T-helper 1 cell (primary cell): ENCODE data around the gene PPP1R15A.
A peak's percentile ranks its signal among the peaks of the same experiment; 100 is the strongest.
"Not testable (repeated sequence)": the region's sequence is repeated elsewhere in the genome, so short reads cannot be mapped to it uniquely, and the experiment has no call there.

Experiments
- DNase-seq, 5 donors: peaks; one replicate each; pipeline ENCODE4 v3.0.0-alpha.2; 2012 to 2020

Gene PPP1R15A

DNA sequence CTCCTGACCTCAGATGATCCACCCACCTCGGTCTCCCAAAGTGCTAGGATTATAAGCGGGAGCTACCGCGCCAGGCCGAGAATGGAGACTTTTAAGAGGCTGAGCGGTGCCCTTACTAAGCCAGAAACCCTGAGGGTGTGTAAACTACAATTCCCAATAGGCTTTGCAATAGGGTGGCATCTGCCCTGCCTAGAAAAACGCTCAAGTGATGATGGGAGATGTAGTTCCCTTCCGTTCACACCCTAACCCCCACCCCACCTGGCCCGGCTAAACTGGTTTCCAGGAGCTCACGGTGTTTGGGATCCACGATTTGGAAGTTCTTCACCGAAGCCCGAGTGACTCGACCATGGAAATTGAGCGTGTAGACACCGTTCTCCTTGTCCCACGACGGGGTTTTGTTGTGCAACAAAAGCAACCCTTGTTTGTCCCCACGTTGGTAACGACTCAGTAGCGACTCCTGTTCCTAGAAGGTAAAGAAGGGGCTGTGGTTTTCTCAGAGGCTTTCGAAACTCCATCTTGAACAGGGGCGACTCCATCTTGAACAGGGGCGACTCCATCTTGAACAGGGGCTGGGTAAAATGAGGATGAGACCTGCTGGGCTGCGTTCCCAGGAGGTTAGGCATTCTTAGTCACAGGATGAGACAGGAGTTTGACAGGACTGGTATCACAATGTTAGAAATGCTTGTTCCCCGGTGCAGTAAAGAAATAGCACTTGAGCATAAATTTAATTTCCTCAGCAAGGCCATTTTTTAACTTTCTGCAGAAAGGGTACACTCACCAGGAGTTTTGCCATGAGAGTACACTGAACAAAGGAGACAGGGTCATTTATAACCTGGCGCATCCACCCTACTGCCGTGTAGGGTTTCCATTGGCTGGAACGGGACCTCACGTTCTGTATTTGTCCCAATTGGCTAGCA lies 9.8 kb downstream of the PPP1R15A start:
- DNase-seq, result peak in 1 of 5 donors; percentile 29

DNA sequence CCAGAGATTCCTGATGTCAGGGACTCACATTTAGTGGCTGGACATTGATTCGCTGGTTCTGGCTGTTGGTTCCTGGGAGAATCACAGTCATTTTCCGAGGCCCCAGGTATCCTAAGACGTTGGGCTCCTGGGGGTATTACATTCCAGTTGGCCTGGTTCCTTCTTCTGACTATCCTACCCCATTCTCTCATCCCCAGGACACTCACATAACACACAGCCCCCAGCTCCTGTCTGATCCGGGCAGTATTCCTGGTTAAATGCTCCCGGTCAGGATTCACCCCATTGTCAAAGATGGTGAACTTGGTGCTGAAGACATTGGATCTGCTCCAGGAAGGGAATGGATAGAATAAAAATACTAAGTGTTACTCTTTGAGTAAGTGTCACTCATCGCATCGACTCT lies 11.5 kb downstream of the PPP1R15A start:
- DNase-seq, result no peak

DNA sequence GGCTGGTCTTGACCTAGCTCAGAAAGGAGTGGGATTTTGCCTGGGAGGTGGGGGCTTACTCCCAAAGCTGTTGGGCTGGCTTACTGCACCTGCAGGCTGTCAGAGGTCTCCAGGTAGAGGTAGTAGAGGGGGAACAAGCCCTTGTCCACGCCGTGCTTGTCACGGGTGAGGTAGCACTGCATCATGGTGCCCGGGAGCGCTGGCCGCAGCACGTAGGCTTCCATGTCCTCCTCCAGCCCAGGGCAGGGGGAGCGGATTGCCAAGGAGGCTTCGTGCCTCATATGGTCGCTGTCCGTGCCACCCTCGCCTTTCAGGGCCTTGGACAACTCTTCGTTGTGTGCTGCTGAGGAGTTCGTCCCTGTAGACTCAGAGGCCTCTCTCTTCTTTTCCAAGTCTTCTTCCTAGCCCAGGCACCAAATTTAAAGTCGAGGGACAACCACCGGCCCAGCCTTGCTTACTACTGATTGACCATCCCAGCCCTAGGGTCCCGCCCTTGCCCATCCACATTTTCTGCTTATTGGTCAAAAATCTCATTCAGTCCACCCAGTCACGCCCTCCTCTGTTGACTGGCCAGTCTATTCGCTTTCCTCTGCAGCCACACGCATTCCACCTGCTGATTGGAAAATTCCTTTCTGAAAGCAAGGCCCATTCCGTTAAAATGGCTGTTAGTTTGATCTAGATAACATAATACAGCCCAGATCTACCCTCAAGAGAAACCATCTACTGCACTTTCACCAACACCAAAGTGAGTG lies 15.8 kb downstream of the PPP1R15A start:
- DNase-seq, result no peak

- DNase-seq, result not testable (repeated sequence)
These were observed 17.3 kb downstream of the PPP1R15A start for GRCh38 chr19:48889496-48889895.

DNA sequence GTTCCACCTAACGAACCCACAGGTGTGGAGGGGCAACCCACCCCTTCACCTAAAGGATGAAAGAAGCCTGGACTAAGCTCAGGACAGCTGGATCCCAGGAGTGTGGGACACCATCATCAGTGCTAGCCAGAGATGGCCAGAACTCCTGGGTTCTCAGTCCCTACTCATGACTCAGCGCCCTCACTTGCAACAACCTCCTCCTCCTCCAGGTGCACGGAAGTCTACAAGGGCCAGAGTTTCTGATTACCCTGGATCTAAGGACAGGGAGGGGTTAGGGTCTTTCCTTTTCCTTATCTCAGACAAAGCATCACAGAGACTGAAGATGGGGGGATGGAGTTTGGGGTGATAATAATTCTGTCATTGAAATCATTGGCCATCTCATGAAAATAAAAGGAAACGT lies 18.3 kb downstream of the PPP1R15A start:
- no peak for DNase-seq

- DNase-seq, result no peak
These were observed 23.0 kb downstream of the PPP1R15A start for GRCh38 chr19:48895226-48895625.

DNA sequence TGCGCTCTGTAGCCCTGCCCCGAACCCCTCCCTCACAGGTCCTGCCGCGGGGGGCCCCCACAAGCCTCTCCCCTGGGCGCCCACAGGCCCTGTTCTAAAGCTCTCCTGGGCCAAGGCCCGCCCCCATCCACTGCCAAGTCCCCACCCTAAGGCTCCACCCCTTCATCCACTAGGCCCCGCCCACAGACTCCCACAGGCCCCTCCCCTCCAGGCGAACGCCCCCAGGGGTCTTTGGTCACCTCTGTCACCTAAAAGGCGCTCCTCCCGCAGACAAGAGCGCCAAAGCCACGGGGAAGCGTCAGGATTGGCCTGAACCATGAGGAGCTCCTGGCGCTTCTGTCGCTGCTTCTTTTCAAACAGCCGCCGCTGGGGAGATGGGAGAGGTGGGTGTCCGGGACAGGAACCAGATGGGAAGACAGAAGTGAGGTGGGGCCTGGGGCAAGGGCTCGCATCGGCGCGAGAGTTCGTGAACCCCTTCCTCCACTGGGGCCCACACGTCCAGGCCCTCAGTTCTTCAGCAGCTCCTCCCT lies 24.0 kb downstream of the PPP1R15A start:
- DNase-seq, result peak in 2 of 5 donors; percentile 41 to 45

GRCh38 chr19:48897181-48897580 lies 25.0 kb downstream of the PPP1R15A start:
- no peak for DNase-seq

DNA sequence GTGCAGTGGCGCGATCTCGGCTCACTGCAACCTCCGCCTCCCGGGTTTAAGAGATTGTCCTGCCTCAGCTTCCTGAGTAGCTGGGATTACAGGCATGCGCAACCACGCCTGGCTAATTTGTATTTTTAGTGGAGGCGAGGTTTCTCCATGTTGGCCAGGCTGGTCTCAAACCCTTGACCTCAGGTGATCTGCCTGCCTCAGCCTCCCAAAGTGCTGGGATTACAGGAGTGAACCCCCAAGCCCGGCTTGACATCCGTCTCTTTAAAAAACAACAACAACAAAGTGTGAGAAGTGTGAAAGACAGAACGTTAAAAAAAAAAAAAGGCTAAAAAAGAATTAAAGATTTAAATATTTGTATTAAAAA lies 27.1 kb downstream of the PPP1R15A start:
- DNase-seq, result not testable (repeated sequence)

GRCh38 chr19:48899781-48900476 lies 27.7 kb downstream of the PPP1R15A start, which contains the start of gene NUCB1:
Gene NUCB1, plus strand, starts transcription at chr19:48900312. Its CDS starts 485 bp downstream, at chr19:48900797.
- peak; percentile 95 to 100 (median 98) for DNase-seq

- peak in 1 of 5 donors; percentile 56 for DNase-seq
These were observed 28.5 kb downstream of the PPP1R15A start for GRCh38 chr19:48900477-48901406.

- DNase-seq, result not testable (repeated sequence)
These were observed 30.1 kb downstream of the PPP1R15A start for GRCh38 chr19:48902291-48902690.

DNA sequence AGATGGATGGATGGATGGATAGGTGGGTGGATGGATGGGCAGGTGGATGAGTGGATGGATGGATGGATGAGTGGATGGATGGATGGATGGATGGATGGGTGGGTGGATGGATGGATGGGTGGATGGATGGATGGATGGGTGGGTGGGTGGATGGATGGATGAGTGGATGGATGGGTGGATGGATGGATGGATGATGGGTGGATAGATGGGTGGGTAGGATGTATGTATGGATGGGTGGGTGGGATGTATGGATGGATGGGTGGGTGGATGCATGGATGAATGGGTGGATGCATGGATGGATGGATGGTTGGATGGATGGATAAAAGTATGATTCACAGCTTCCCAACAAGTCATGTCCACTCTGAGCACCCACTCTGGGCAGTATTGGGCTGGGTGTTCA lies 31.6 kb downstream of the PPP1R15A start:
- DNase-seq, result not testable (repeated sequence)

- DNase-seq, result no peak
These were observed 33.4 kb downstream of the PPP1R15A start for GRCh38 chr19:48905664-48906063.

DNA sequence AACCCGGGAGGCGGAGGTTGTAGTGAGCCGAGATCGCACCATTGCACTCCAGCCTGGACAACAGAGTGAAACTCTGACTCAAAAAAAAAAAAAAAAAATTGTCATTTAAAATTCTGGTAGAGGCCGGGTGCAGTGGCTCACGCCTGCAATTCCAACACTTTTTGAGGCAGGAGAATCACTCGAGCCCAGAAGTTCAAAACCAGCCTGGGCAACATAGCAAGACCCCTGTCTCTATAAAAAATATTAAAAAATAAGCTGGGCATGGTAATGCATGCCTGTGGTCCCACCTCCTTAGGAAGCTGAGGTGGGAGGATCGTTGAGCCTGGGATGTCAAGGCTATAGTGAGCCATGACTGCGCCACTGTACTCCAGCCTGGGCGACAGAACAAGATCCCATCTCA lies 34.1 kb downstream of the PPP1R15A start:
- no peak for DNase-seq

- no peak for DNase-seq
These were observed 35.5 kb downstream of the PPP1R15A start for GRCh38 chr19:48907671-48908070.

- DNase-seq, result not testable (repeated sequence)
These were observed 37.3 kb downstream of the PPP1R15A start for GRCh38 chr19:48909424-48910077.

DNA sequence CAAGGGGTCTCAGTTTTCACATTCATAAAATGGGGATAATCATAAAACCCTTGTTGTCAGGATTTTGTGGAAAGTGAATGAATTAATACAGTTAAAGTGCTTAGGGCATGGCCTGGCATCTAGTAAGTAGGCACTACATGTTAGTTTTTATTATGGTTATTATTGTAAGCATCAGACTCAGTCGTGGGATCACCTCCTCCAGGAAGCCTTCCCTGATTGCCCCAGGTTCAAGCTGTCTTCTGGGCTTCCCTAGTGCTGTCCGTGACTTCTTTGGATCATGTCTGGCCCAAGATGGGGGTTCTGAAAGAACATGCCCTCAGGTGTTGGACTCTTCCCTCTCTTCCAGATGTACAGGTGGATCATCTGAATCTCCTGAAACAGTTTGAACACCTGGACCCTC lies 38.6 kb downstream of the PPP1R15A start:
- DNase-seq, result no peak

DNA sequence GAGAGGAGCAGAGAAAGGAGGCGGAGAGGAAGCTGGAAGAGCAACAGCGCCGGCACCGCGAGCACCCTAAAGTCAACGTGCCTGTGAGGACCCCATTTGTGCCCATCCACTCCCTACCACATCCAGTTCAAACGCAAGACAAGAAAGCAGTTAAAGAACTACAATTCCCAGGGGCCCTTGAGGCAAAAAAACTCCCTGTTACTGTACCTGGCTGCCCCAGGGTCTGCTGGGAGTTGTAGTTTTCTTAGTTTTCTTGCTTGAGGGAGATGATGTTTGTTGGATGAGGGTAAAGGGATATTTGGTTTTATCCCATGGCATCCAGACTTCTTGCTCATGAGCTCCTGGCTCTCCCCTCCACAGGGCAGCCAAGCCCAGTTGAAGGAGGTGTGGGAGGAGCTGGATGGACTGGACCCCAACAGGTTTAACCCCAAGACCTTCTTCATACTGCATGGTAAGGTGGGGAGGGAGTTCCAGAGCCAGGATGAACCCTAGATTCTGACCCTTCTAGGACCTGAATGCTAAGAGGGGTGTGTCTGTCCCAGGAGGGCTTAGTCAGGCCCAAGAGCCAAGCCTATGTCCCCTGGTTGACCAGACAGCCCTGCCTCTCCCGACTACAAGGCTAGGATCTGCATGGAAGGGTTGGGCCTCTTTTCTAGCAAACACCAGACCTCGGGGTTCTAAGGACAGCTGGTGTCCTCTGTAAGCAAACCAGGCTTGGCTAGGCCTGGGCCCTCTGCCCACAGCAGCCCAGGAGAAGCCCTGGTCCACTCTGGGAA lies 41.1 kb downstream of the PPP1R15A start:
- DNase-seq, result no peak

- DNase-seq, result no peak
These were observed 42.0 kb downstream of the PPP1R15A start for GRCh38 chr19:48914181-48914580.
